HuH-7.5 (cell line): ENCODE results near the gene CAMSAP1.
"Not testable (repeated sequence)": the region's sequence is repeated elsewhere in the genome, so short reads cannot be mapped to it uniquely, and the experiment has no call there.

ENCODE experiments used
- DNase-seq: peaks from one replicate; pipeline ENCODE4 v3.0.0; 2011; ENCODE audit warnings: low spot score

Gene CAMSAP1

DNA sequence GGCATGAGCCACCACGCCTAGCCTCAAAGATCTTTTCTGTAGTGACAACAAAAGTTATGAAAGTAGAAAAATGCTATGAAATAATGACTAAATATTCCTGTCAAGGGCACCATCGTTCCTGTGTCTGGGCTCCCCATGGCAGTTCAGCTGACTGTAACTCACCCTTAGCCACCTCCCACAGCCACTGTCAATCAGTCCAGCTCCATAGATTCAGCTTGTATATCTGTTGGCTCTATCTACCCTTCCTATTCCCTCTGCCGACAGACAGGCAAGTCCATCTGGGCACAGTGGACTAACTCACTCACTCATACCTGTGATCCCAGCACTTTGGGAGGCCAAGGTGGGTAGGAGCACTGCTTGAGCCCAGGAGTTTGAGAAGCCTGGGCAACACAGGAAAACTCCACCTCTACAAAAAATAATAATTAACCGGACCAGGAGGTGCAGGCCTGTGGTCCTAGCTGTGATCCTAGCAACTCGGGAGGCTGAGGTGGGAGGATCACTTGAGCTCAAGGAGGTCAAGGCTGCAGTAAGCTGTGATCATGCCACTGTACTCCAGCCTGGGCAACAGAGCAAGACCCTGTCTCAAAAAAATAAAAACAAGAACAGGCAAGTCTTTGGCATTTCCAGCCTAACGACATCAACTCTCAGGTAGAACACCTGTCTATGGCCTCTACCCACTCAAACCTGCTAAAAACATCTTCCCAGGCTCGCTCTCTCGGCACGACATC lies 6.2 kb downstream of the CAMSAP1 start:
- no peak for DNase-seq

DNA sequence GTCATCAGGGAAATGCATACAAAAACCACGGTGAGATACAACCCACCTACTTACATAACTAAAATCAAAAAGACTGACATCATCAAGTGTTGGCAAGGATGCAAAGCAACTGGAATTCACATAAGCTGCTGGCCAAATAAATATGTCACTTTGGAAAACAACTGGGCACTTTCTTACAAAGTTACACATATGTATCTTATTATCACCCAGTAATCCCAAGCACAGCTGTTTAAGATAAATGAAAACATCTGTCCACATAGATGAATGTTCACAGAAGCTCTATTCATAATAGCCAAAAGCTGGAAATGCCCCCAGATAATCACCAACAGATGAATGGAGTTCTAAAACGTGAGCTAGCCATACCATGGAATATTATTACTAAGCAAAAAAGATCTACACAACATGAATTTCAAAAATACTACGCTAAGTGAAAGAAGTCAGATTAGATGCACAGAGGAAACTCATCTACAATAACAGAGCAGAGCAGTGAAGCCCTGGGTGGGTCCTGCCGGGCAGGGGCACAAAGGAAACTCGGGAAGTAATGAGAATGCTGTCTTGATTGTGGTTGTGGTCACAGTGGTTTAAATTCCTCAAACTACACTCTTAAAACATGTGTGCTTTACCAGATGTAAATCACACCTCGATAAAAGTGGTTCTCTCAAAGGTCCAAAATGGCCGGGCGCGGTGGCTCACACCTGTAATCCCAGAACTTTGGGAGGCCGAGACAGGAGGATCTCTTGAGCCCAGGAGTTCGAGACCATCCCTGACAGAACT lies 8.5 kb downstream of the CAMSAP1 start:
- DNase-seq = no peak

DNA sequence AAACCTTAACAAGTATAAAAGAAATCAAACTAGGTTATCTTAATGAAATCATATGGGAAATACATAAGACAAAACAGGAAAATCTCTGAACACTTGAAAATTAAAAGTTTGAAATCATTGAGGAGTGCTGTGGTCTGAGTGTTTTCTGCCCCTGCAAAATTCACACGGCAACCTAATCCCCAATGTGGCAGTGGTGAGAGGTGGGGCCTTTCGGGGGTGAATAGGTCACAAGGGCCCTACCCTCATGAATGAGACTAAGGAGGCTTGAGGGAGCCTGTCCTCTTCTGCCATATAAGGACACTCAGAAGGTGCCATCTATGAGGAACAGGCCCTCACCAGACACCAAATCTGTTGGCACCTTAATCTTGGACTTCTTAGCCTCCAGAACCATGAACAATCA lies 10.7 kb downstream of the CAMSAP1 start:
- DNase-seq = no peak

- DNase-seq = no peak
Measured at GRCh38 chr9:135896205-135896604, 11.1 kb downstream of the CAMSAP1 start.

- no peak for DNase-seq
Measured at GRCh38 chr9:135895202-135895848, 12.0 kb downstream of the CAMSAP1 start.

DNA sequence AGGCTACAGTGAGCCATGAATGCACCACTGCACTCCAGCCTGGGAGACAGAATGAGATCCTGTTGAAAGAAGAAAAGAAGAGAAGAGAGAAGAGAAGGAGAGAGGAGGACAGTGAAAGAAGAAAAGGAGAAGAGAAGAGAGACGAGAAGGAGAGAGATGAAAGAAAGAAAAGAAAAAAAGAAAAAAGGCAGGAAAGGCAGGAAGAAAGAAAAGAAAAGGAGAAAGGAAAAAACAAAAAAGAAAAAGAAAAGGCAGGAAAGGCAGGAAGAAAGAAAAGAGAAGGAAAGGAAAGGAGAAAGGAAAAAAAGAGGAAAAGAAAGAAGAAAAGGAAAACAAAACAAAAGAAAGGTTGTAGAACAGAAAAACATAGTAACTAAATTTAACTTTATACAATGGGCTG lies 14.2 kb downstream of the CAMSAP1 start:
- no peak for DNase-seq

- not testable (repeated sequence) for DNase-seq
Measured at GRCh38 chr9:135892327-135892726, 15.0 kb downstream of the CAMSAP1 start.

DNA sequence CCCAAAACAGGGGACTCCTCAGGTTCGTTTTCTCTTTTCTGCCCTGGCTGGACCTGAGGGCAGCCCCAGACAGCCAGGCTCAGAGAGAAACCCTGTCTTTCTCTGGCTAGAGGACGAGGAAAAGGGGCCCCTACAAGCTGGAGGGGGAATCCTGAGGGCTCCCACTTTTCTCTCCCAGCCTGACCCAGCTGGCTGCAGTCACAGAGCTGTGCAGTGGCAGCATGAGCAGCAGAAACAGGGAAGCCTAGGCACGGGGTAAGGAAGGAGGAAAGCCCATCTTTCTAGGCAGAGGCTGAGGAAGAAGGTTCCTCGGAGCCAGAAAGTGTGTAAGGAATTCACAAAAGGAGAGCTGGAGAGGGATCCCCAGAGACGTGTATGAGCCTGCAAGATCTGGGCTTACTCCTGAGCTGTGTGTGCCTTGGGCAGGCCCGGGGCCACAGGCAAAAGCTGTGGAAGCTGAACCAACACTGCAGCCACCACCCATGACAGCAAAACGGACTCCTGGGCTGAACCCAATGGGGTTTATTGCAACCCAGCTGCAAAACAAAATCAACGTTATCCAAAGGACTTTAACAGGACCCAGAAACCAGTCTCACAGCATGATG lies 16.2 kb downstream of the CAMSAP1 start:
- no peak for DNase-seq

- DNase-seq = no peak
Measured at GRCh38 chr9:135890190-135891026, 16.9 kb downstream of the CAMSAP1 start.

- DNase-seq = no peak
Measured at GRCh38 chr9:135889564-135890189, 17.7 kb downstream of the CAMSAP1 start.

- DNase-seq = no peak
Measured at GRCh38 chr9:135888766-135889394, 18.5 kb downstream of the CAMSAP1 start.

- no peak for DNase-seq
Measured at GRCh38 chr9:135888126-135888765, 19.1 kb downstream of the CAMSAP1 start.

DNA sequence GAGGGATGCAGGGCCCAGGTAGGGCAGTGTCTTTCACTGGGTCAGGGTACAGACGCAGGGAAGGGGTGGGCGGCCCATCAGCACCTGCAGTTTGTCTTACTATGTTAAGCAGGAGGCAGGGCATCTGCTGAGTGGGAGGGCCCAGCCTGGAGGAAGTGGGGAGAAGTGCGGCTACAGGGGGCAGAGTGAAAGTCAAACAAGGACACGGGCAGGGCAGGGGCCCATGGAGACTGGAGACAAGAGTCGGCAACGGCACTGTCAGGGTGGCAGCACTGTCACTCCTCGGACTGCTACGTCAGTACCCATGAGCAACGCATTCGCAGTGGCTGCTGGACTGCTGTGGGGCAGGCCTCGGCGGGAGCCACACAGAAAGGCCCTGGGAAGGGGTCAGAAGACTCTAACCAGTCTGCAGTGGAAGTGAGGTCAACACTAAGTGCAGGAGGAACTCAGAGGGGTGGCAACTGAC lies 19.7 kb downstream of the CAMSAP1 start:
- no peak for DNase-seq

DNA sequence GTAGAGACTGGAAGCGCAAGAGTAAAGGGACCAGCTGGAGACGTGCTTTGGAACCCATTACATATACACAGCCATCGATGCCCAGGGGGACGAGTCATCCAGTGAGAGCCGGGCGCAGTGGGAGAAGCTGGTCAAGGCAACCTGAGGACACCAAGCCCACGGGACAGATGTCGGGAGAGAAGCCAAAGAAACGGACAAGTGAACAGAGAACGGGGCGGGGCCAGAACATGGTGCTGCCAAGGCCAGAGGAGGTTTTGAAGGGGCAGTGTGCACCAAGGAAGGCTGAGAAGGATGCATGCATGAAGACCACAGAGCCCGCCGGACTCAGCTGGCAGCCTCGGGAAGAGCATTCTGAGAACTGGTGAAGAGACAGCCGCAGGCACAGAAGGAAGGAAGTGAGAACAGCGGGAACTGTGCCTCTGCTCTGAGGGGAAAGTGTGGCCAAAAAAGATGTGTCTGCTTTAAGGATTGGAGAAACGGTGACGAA lies 20.3 kb downstream of the CAMSAP1 start:
- no peak for DNase-seq

GRCh38 chr9:135886147-135886981 lies 21.0 kb downstream of the CAMSAP1 start:
- no peak for DNase-seq

DNA sequence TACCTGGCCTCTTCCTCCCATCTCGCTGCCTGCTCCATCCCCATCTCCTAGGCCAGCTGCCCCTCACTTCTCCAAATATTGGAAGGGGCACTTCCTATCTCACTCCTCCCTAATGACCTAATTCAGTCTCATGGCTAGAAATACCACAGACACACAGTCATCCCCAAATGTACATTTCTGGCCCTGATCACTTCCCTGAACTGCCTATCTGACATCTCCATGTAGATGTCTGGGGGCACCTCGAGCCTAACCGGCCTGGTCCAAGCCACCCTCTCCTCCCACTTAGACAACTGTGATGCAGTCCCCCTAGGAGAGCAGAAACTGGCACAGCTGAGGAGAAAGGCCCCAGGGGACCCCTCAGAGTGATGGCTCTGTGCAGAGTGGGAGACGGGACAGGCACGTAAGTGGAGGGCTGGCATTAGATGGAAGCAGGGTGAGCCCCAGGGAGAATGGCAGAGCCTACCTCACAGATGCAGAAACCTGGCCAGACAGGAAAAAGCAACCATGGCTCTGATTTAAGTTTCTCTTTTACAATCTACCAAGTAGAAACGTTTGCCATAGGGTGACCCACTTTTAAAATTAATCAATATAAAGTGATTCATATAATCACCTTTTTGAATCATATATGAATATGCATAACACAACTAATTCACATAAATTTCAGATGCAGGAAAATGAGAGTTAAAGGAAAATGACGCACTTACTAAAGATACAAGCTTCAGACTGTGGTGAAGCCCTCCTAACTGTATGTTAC lies 22.1 kb downstream of the CAMSAP1 start:
- no peak for DNase-seq

GRCh38 chr9:135884328-135885035 lies 22.9 kb downstream of the CAMSAP1 start:
- DNase-seq = no peak
